IPS-18a (cell line): ENCODE measurements around the gene ZNF341.
"Not testable (repeated sequence)": the region's sequence is repeated elsewhere in the genome, so short reads cannot be mapped to it uniquely, and the experiment has no call there.

Experiments used
- H3K27ac ChIP-seq: one replicate; pipeline ENCODE4 v1.5.1; 2013; ENCODE audit warnings: low read length
- H3K27me3 ChIP-seq: one replicate; pipeline ENCODE4 v1.6.1; 2013; ENCODE audit warnings: mild to moderate bottlenecking, low read length; ENCODE audit not compliant: control insufficient read depth, insufficient read depth
- H3K36me3 ChIP-seq: one replicate; pipeline ENCODE4 v1.6.1; 2013; ENCODE audit warnings: low read depth, low read length; ENCODE audit not compliant: control insufficient read depth
- H3K4me1 ChIP-seq: one replicate; pipeline ENCODE4 v1.6.1; 2013; ENCODE audit warnings: low read depth, low read length; ENCODE audit not compliant: control insufficient read depth
- H3K4me3 ChIP-seq: one replicate; pipeline ENCODE4 v1.5.1; 2013; ENCODE audit warnings: low read length
- H3K9ac ChIP-seq: one replicate; pipeline ENCODE4 v1.6.1; 2013; ENCODE audit warnings: mild to moderate bottlenecking, low read length, moderate library complexity
- H3K9me3 ChIP-seq: one replicate; pipeline ENCODE4 v1.6.1; 2013; ENCODE audit warnings: low read depth, low read length; ENCODE audit not compliant: control insufficient read depth

Gene ZNF341

DNA sequence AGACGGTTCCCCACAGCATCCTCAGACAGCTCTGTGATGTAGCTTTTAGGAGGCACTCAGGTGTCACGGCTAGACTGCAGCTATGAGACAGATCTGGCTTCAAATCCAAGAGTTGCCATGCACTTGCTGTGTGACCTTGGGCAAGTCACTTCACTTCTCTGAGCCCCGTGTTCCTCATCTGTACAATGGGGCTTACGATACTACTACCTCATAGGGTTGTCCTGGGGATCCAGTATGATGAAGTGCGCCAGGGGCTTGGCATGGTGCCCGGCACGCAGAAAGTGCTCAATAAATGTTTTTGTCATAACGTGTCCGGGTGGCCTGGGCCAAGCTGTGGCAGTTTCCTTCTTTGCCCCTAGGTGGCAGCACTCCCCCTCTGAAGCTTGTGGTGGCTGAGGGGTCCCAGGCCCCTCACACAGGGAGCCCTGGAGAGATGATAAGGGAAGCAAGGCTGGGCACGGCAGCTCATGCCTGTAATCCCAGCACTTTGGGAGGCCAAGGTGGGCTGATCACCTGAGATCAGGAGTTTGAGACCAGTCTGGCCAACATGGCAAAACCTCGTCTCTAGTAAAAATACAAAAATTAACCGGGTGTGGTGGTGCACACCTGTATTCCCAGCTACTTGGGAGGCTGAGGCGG lies 60.3 kb downstream of the ZNF341 start:
- Histone ChIP-seq H3K4me3 (no peak overlapping the region), H3K4me1 (peaks cover 9% of the 10 kb centered on the region), H3K27me3 (no peaks in the 10 kb centered on the region), H3K27ac (no peak overlapping the region), H3K9me3 (no peaks in the 10 kb centered on the region), H3K36me3 (no peaks in the 10 kb centered on the region), H3K9ac (no peak overlapping the region)

DNA sequence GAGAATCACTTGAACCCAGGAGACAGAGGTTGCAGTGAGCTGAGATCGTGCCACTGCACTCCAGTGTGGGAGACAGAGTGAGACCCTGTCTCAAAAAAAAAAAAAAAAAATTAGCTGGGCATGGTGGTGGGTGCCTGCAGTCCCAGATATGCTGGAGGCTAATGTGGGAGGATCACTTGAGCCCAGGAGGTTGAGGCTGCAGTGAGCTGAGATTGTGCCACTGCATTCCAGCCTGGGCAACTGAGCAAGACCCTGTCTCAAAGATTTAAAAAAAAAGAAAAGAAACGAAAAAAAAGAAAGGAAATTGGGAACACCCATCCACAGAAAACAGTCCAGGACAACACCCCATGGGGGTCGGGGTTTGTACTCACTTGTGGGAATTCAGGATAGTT lies 60.8 kb downstream of the ZNF341 start:
- H3K27ac ChIP-seq, H3K36me3 ChIP-seq, H3K9me3 ChIP-seq, H3K4me3 ChIP-seq, H3K27me3 ChIP-seq, H3K9ac ChIP-seq, H3K4me1 ChIP-seq: not testable (repeated sequence)

DNA sequence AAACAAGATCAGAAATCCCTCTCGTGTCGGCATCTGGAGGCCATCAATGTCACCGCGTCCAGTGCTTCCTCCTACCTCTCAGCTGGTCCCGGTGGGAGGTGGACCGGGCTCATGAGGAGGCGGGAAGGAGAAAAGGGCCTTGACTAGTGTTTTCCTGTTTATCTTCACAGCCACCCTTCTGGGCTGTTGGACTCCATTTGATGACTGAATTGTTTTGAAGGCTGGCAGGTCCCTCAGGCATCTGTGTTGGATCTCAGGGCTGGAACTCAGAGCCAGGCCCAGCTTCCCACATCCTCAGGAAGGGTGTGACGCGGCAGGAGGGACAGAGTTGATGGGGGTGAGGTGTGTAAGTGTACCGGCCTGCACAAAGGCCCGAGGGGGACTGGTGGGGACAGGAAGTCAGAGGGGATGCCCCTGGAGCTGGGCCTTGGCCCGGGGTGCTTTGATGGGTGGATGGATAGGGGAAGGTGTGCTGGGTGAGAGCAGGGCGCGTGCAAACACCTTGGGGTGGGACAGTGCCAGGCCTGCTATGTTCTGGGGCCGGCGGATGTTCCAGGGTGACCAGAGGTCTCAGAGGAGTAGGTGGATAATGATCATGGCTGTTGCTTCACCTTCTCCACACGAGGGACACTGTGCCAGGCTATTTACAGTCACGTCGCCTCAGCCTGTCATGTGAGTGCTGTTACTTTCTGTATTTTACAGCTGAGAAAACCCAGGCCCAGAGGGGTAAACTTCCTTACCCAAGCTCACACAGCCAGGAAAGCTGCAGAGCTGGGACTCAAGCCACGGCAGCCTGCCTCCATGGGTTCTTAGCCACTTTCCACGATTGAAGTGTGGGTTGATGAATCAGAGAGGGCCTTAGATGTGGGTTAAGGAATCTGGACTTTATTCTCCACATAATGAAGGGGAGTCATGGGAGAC lies 61.5 kb downstream of the ZNF341 start:
- Histone ChIP-seq H3K27ac (no peak overlapping the region), H3K9me3 (no peaks in the 10 kb centered on the region), H3K9ac (no peak overlapping the region), H3K36me3 (no peaks in the 10 kb centered on the region), H3K27me3 (no peaks in the 10 kb centered on the region), H3K4me1 (peaks cover 9% of the 10 kb centered on the region), H3K4me3 (no peak overlapping the region)

DNA sequence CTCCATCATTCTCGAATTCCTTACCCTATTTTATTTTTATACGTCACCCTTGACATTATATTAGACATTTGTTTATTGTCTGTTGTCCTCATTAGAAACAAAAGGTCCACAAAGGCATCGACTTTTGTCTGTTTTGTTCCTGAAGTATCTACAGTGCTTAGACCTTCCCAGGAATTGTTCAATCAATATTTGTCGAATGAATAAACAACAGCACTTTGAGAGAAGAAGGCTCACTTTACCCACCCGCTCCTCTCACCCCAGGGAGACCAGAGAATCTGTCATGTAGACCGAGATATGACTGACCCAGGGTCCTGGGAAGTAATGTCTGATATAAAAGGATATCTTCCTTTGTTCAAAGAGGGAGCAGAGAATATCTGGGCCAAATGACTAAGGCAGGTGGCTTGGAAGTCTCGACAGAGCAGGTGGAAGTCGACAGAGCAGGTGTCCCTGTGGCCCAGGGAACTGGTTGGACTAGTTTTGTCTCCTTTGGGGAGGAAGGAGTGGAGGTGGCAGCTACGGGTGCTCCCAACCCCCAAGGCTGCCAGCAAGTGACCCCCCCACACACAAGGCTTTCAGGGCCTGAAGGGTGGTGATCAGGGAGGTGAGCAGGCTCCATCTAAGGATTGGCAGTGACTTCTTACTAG lies 64.6 kb downstream of the ZNF341 start:
- no peak overlapping the region for H3K9ac ChIP-seq
- no peaks in the 10 kb centered on the region for H3K27me3 ChIP-seq
- no peaks in the 10 kb centered on the region for H3K36me3 ChIP-seq
- H3K4me3 ChIP-seq, result no peak overlapping the region
- H3K27ac ChIP-seq, result no peak overlapping the region
- H3K9me3 ChIP-seq, result no peaks in the 10 kb centered on the region
- peaks cover 9% of the 10 kb centered on the region for H3K4me1 ChIP-seq

DNA sequence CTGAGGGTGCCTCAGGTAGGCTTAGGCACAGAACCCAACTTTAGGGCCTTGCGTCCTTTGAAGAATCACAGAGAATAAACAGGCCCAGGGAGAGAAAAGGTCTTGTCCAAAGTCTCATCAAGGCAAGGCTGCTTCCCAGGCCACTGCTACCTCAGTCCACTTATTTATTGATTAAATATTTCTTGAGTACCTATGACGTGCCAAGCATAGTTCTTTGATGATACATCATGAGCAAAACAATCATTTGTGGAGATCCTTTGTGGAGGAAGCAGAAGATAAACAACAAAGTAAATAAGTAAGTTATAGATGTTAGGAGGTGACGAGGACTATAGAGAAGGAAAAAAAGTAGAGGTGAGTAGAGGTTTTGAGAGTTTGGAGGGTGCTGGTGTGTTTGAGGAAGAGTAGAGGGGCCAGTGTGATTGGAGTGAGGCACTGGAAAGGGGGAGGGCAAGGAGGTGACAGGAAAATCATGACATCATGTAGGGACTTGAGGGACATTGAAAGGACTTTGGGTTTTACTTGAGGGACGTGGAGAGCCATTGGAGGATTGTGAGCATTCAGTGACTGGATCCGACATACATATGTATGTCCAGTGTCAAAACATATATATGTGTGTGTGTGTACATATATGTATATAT lies 65.2 kb downstream of the ZNF341 start:
- Histone ChIP-seq H3K36me3 (no peaks in the 10 kb centered on the region), H3K27ac (no peak overlapping the region), H3K4me1 (peaks cover 9% of the 10 kb centered on the region), H3K9me3 (no peaks in the 10 kb centered on the region), H3K9ac (no peak overlapping the region), H3K4me3 (no peak overlapping the region), H3K27me3 (no peaks in the 10 kb centered on the region)

DNA sequence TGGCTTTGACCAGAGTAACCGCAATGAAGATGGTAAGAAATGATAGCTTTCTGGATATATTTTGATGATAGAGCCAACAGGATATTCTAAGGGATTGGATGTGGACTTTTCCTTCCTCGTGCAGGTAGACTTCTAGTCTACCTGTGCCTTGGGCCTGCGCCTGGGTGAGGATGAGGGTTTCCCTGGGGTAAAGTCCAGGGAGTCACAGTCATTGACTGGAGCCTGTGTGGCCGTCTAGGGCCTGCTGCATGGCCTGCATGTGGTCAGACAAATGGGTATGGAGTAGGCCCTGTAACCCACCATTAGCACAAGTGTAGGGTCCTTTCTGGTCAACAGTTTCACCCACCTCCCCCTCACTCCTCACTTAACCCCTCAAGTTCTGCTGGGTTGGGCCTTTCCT lies 66.6 kb downstream of the ZNF341 start:
- no peaks in the 10 kb centered on the region for H3K9me3 ChIP-seq

DNA sequence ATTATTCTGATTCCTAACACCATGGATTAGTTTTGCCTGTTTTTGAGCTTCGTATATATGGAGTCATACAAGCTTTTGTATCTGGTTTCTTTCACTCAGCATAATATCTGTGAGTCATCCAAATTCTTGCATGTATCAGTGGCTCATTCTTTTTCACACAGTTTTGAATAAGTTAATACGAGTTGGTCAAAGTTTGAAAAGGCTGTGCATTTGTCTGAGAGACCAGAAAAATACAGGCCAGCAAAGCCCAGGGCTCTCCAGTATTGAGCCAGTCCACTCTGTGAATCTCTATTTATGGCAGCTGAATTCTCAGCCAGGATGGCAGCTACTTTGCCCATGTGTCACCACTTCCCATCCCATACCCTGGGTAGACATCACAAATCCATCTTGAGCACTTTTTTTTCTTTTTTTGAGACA lies 72.1 kb downstream of the ZNF341 start:
- H3K36me3 ChIP-seq, result no peaks in the 10 kb centered on the region
- no peak overlapping the region for H3K27ac ChIP-seq
- no peaks in the 10 kb centered on the region for H3K27me3 ChIP-seq
- H3K9me3 ChIP-seq, result no peaks in the 10 kb centered on the region
- H3K4me1 ChIP-seq, result no peaks in the 10 kb centered on the region
- no peak overlapping the region for H3K4me3 ChIP-seq
- H3K9ac ChIP-seq, result no peak overlapping the region

More for the DNA sequence above, 66.6 kb downstream of the ZNF341 start:
- Histone ChIP-seq H3K4me3 (no peak overlapping the region), H3K27me3 (no peaks in the 10 kb centered on the region), H3K4me1 (peaks cover 9% of the 10 kb centered on the region), H3K27ac (no peak overlapping the region), H3K36me3 (no peaks in the 10 kb centered on the region), H3K9ac (no peak overlapping the region)

DNA sequence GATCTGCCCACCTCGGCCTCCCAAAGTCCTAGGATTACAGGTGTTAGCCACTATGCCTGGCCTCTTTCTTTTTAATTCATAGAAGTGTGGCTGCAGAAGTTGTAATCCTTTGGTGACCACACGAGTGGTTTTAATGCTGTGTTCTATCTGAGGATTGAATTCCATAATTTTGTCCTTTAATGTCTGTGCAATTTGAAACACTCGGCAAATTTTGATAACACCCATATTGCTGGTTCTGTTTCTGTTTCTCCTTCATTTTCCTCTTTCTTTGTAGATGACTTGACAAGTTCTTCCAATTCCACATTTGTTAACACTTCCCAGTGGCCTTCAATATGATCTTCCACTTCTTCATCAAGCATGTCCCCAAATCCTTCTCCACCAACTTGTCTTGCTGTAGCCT lies 76.6 kb downstream of the ZNF341 start:
- Histone ChIP-seq H3K9ac (no peak overlapping the region), H3K4me1 (peaks cover 6% of the 10 kb centered on the region), H3K4me3 (no peak overlapping the region), H3K27me3 (no peaks in the 10 kb centered on the region), H3K27ac (no peak overlapping the region), H3K36me3 (no peaks in the 10 kb centered on the region), H3K9me3 (no peaks in the 10 kb centered on the region)

DNA sequence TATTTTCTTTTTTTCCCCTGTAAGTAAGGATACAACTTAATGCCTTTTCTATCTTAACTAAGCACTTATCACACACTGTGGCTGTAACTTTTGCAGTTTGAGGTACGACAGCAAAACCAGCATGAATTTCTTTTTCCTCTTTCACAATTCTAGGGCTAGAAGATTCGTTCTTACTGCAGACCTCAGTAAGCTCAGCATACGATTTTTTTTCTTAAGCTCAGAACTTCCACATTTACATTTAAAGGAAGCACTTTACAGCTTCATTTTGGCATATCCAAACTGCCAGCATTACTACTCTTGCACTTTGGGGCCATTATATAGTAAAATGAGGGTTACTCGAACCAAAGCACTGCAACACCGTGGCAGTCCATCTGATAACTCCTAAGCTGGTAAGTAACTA lies 78.5 kb downstream of the ZNF341 start:
- Histone ChIP-seq H3K4me3 (no peak overlapping the region), H3K36me3 (no peaks in the 10 kb centered on the region), H3K9me3 (no peaks in the 10 kb centered on the region), H3K27me3 (no peaks in the 10 kb centered on the region), H3K4me1 (peaks cover 6% of the 10 kb centered on the region), H3K27ac (no peak overlapping the region), H3K9ac (no peak overlapping the region)

DNA sequence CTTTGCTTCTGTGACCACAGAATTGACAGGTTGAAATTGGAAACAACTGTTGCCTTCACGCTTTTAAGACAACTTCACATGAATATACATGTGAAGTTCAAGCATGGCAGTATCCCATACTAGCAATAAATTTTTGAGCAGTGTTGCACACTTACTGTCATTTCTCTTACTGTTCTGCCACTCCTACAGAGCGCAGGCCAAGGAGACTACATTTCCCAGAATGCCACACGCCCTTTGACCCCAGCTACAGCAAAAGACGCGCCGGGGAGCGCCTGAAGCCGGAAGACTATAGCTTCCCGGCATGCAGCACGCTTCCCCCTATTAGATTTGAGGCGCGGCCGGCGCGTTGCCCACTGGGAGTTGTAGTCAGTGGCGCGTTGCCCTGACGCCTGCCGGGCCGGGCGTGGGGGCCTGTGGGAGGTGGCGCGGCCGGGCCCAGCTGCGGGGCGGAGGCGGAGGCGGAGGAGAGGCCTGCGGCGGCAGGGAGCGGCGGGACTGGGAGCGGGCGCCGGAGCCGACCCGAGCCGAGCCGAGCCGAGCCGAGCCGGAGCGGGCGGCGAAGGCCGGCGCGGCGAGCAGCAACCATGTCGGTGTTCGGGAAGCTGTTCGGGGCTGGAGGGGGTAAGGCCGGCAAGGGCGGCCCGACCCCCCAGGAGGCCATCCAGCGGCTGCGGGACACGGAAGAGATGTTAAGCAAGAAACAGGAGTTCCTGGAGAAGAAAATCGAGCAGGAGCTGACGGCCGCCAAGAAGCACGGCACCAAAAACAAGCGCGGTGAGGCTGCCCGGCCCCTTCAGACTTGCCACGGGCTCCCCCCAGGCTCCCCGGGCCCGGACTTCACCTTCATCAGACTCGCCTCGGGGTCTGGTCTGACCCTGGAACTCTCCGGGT lies 79.3 kb downstream of the ZNF341 start, which contains the start of gene CHMP4B:
Gene CHMP4B, plus strand, starts transcription at position 464 of the 891 bp plus-strand sequence. Its CDS starts 121 bp downstream, at position 585.
- H3K9ac ChIP-seq, result peak within 1 kb of the TSS; percentile 87
- peak within 1 kb of the TSS; percentile 41 for H3K27ac ChIP-seq
- H3K4me1 ChIP-seq, result peaks cover 6% of the 10 kb centered on the region
- H3K9me3 ChIP-seq, result no peaks in the 10 kb centered on the region
- H3K36me3 ChIP-seq, result no peaks in the 10 kb centered on the region
- H3K27me3 ChIP-seq, result no peaks in the 10 kb centered on the region
- H3K4me3 ChIP-seq, result peak within 1 kb of the TSS; percentile 90
